A673 (cell line): Measurements from ENCODE around the gene RPAP3. TPM values are rescaled to one million over a fixed set of nuclear protein-coding genes. Genes with fewer than 3 reads are reported as not detected.

ENCODE experiments used
- BruUV-seq: library from RNA; stranded (reverse); fragments of 400-500 nt; replicated peaks from 2 replicates; lab custom pipeline; 2021; lab: Mats Ljungman, UMichigan
- CTCF ChIA-PET: fragments of 300-600 bp; sonication (Branson Sonifier 250); formaldehyde crosslinking; loops from one replicate; lab custom pipeline; 2022; ENCODE audit warnings: antibody characterized with exemption; lab: Charles Lee
- POLR2A ChIA-PET: fragments of 300-600 bp; sonication (Branson Sonifier 250); formaldehyde crosslinking; loops from one replicate; lab custom pipeline; 2022; ENCODE audit warnings: antibody characterized with exemption; ENCODE audit not compliant: low non-redundant PET; lab: Charles Lee
- DNase-seq: peaks from one replicate; pipeline ENCODE4 v3.0.0-alpha.2; 2015; ENCODE audit warnings: low spot score
- H3K27ac ChIP-seq: fragments of 200-600 bp; sonication (generic); 2 replicates; pipeline ENCODE4 v1.5.1; 2016; ENCODE audit warnings: mixed run types, low read depth, mild to moderate bottlenecking, mixed read lengths, antibody characterized with exemption, low read length; ENCODE audit not compliant: poor library complexity, severe bottlenecking
- H3K27me3 ChIP-seq: fragments of 200-600 bp; sonication (generic); replicated peaks from 2 replicates; pipeline ENCODE4 v1.6.1; 2017; ENCODE audit warnings: mixed run types, low read depth, mild to moderate bottlenecking, mixed read lengths, antibody characterized with exemption, low read length; ENCODE audit not compliant: insufficient read depth, poor library complexity
- H3K36me3 ChIP-seq: fragments of 200-600 bp; sonication (generic); 2 replicates; pipeline ENCODE4 v1.6.1; 2016; ENCODE audit warnings: mixed run types, mild to moderate bottlenecking, mixed read lengths, antibody characterized with exemption, low read length; ENCODE audit not compliant: insufficient read depth, poor library complexity, severe bottlenecking
- H3K4me1 ChIP-seq: fragments of 200-600 bp; sonication (generic); 2 replicates; pipeline ENCODE4 v1.6.1; 2017; ENCODE audit warnings: mixed run types, mild to moderate bottlenecking, mixed read lengths, antibody characterized with exemption, low read length; ENCODE audit not compliant: insufficient read depth, poor library complexity, severe bottlenecking
- H3K4me3 ChIP-seq: fragments of 200-600 bp; sonication (generic); 2 replicates; pipeline ENCODE4 v1.5.1; 2016; ENCODE audit warnings: low read depth, mixed run types, mild to moderate bottlenecking, mixed read lengths, low read length; ENCODE audit not compliant: poor library complexity, severe bottlenecking
- H3K9me3 ChIP-seq: fragments of 200-600 bp; sonication (generic); 2 replicates; pipeline ENCODE4 v1.6.1; 2016; ENCODE audit warnings: mixed run types, low read depth, mild to moderate bottlenecking, mixed read lengths, antibody characterized with exemption, low read length; ENCODE audit not compliant: poor library complexity, severe bottlenecking
- EZH2 ChIP-seq: fragments of 200-600 bp; sonication (generic); IDR thresholded peaks from 2 replicates; pipeline ENCODE4 v1.6.1; 2017; ENCODE audit warnings: borderline replicate concordance, low read depth, mild to moderate bottlenecking, mixed read lengths, antibody characterized with exemption, low read length; ENCODE audit not compliant: poor library complexity, severe bottlenecking
- intact Hi-C: fragments of 100-400 bp; cut with micrococcal nuclease; formaldehyde crosslinking; loops from one replicate; pipeline ENCODE4 v1.10.0; 2022; ENCODE audit not compliant: unreplicated experiment
- total RNA-seq: library from RNA; stranded (reverse); gene quantifications from 2 replicates; pipeline ENCODE4 v1.2.3, GENCODE V29; 2021
- TF ChIP-seq, protein P1 (sequence below): fragments of 300-800, 200-600 bp; sonication (generic); conservative IDR thresholded peaks from 2 replicates; pipeline ENCODE4 v1.5.1; 2017; ENCODE audit warnings: low read depth, mild to moderate bottlenecking, antibody characterized with exemption, low read length, moderate library complexity, mixed read lengths

Gene RPAP3
- total RNA-seq, 1 experiment from 2014 or later: 81.1 TPM

- TF ChIP-seq EZH2: no peak
- TF ChIP-seq, protein P1, sequence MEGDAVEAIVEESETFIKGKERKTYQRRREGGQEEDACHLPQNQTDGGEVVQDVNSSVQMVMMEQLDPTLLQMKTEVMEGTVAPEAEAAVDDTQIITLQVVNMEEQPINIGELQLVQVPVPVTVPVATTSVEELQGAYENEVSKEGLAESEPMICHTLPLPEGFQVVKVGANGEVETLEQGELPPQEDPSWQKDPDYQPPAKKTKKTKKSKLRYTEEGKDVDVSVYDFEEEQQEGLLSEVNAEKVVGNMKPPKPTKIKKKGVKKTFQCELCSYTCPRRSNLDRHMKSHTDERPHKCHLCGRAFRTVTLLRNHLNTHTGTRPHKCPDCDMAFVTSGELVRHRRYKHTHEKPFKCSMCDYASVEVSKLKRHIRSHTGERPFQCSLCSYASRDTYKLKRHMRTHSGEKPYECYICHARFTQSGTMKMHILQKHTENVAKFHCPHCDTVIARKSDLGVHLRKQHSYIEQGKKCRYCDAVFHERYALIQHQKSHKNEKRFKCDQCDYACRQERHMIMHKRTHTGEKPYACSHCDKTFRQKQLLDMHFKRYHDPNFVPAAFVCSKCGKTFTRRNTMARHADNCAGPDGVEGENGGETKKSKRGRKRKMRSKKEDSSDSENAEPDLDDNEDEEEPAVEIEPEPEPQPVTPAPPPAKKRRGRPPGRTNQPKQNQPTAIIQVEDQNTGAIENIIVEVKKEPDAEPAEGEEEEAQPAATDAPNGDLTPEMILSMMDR: no peak
- no peaks in the 10 kb centered on the region for H3K27me3 ChIP-seq
- no peaks in the 10 kb centered on the region for H3K4me1 ChIP-seq
- CTCF ChIA-PET: no interaction called here
- no peak for DNase-seq
- H3K4me3 ChIP-seq: no peak overlapping the region
- intact Hi-C loops: no loop called here
- no TSS peak for BruUV-seq
- H3K9me3 ChIP-seq: peaks cover 3% of the 10 kb centered on the region
- H3K36me3 ChIP-seq: no peaks in the 10 kb centered on the region
- H3K27ac ChIP-seq: no peak overlapping the region
- POLR2A ChIA-PET: no interaction called here
Observed at GRCh38 chr12:47617476-47617875, 88.4 kb downstream of the RPAP3 start.

GRCh38 chr12:47616440-47616839 is 89.4 kb downstream of the RPAP3 start:
- ChIA-PET POLR2A (no interaction called here), CTCF (no interaction called here)
- intact Hi-C loops: no loop called here
- no peak for DNase-seq
- Histone ChIP-seq H3K27ac (no peak overlapping the region), H3K4me1 (no peaks in the 10 kb centered on the region), H3K27me3 (no peaks in the 10 kb centered on the region), H3K9me3 (peaks cover 3% of the 10 kb centered on the region), H3K36me3 (no peaks in the 10 kb centered on the region), H3K4me3 (no peak overlapping the region)
- no TSS peak for BruUV-seq
- TF ChIP-seq EZH2: no peak
- TF ChIP-seq, protein P1: no peak

DNA sequence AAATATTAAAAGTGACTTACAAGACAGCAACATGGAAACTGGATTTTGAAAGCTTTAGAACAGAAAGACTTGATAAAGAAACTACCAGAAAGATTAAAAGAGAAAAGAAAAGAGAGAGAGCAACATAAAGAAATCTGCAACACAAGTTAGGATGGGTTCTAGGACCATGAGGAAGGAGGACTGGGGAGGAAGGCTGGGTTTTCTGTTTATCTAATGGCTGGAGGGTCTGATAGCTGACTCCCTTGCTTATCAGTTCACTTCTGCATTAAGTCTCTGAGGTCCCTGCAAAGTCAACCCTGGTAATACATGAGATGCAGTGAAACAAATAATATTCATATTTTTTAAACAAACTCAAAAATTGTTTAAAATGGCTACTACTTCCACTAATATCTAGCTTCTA is 90.1 kb downstream of the RPAP3 start:
- Histone ChIP-seq H3K4me1 (no peaks in the 10 kb centered on the region), H3K27ac (no peak overlapping the region), H3K4me3 (no peak overlapping the region), H3K27me3 (no peaks in the 10 kb centered on the region), H3K36me3 (no peaks in the 10 kb centered on the region), H3K9me3 (peaks cover 3% of the 10 kb centered on the region)
- intact Hi-C loops: no loop called here
- no TSS peak for BruUV-seq
- no peak for DNase-seq
- POLR2A ChIA-PET: interaction anchor here (0.6 kb wide), 1 partner anchor 85 kb away, joined by 3 read pairs; no protein-coding TSS in a partner anchor
- TF ChIP-seq EZH2: no peak
- TF ChIP-seq, protein P1: no peak
- CTCF ChIA-PET: no interaction called here
